ENCODE data around the gene MEAK7.

The MEAK7 gene

DNA sequence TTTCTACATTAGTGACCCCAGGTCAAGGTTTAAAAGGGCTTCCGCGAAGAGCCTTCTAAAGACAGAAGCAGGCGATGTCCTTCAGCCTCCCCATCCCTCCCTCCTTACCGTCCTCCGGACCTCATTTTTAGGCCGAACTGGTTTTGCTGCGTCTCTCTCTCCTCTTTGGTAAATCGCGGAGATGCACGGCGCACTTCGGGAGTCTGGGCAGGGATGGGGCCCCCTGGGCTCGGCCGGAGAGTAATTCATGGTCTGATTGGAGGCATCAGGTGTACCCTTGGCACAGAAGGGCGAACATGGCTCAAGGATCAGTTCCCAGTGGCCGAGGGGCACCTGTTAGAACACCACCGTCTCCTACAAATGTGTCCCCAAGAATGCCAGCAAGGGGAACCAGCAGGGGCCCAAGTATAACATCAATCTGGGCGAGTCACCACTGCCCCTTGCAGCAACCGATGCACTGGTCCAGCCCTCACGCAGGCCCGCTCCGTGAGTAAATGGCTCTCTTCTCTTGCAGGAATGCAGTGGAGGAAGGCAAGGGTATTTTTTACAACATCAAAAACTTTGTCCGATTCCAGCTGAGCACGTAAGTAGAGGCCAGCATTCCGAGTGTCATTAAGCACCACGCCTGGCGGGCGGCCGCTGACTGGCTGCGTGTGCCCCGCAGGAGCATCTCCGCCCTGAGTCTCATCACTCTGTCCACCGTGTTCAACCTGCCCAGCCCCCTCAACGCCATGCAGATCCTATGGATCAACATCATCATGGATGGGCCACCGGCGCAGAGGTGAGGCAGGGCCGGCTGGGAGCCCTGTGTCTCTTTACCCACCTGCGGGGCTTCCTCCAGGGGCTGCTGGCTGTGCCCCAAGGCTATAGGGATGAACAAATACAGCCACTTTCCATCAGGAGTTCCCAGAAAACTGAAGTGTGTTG lies 45.6 kb downstream of the MEAK7 start:
- no peak overlapping the region for H3K4me3 ChIP-seq (ENCODE audit: low read depth, low read length)
- no peak for DNase-seq (ENCODE audit: low read depth)

GRCh38 chr16:84455031-84455430 lies 49.4 kb downstream of the MEAK7 start:
- DNase-seq (ENCODE audit: low read depth): no peak
- H3K4me3 ChIP-seq (ENCODE audit: low read depth, low read length): no peak overlapping the region
